Stimulated activated CD4-positive, alpha-beta T cell treated with anti-CD3 and anti-CD28 coated beads, Interleukin-4, amount 100 ng/mL, for 24 hours (primary cell): ENCODE data around the gene PEAK1.

Source experiments
- DNase-seq: peaks from one replicate; pipeline ENCODE4 v3.0.0-alpha.2; 2020

Gene PEAK1

GRCh38 chr15:77057072-77057471 lies 362.8 kb downstream of the PEAK1 start:
- DNase-seq: no peak

- no peak for DNase-seq
Observed at GRCh38 chr15:77053709-77054108, 366.2 kb downstream of the PEAK1 start.

GRCh38 chr15:77052556-77052955 lies 367.3 kb downstream of the PEAK1 start:
- DNase-seq: no peak
